SK-N-SH (cell line): ENCODE results near the gene SLC22A17. TPM values are rescaled to one million over a fixed set of nuclear protein-coding genes. Genes with fewer than 3 reads are reported as not detected.

Source experiments
- CTCF ChIA-PET: fragments of 300-600, 350-600 bp; formaldehyde crosslinking; extraction: SDS; loops from one replicate; lab custom pipeline; 2021; lab: Yijun Ruan, JAX
- POLR2A ChIA-PET: fragments of 350-600 bp; sonication (Branson Sonifier 250); formaldehyde crosslinking; extraction: SDS; loops from one replicate; lab custom pipeline; 2020; ENCODE audit warnings: antibody characterized with exemption, inconsistent platforms; lab: Yijun Ruan, JAX
- DNase-seq: peaks from one replicate; pipeline ENCODE4 v3.0.0; 2012
- H2AFZ ChIP-seq: fragments of 200-600 bp; sonication (generic); 2 replicates; pipeline ENCODE4 v1.8.1; 2016; ENCODE audit warnings: antibody characterized with exemption, mild to moderate bottlenecking, low read depth
- H3F3A ChIP-seq: fragments of 200-600 bp; sonication (generic); replicated peaks from 2 replicates; pipeline ENCODE3; 2016; ENCODE audit warnings: antibody characterized with exemption, mild to moderate bottlenecking; ENCODE audit not compliant: insufficient read depth
- H3K27ac ChIP-seq, 2 experiments: fragments of 200-500 bp in 1 of 2; fragments of 200-600 bp in 1 of 2; sonication (Bioruptor generic) in 1 of 2; sonication (generic), shearing (Covaris generic) in 1 of 2; 2 replicates each; pipeline versions ENCODE4 v1.5.1 to v1.6.1; 2014 to 2016; ENCODE audit warnings: low read depth in 2 of 2, inconsistent platforms in 1 of 2, low read length in 1 of 2, mild to moderate bottlenecking in 1 of 2, mixed read lengths in 1 of 2
- H3K27me3 ChIP-seq: fragments of 200-600 bp; sonication (generic), shearing (Covaris generic); 2 replicates; pipeline ENCODE4 v1.6.1; 2016; ENCODE audit warnings: mixed run types; ENCODE audit not compliant: insufficient read depth
- H3K36me3 ChIP-seq, 2 experiments: fragments of 200-500 bp in 1 of 2; fragments of 200-600 bp in 1 of 2; sonication (Bioruptor generic) in 1 of 2; sonication (generic) in 1 of 2; replicated peaks in 1 of 2; 2 replicates each; pipeline versions ENCODE3 to v1.5.1; 2014 to 2016; ENCODE audit warnings: low read length in 1 of 2, mild to moderate bottlenecking in 1 of 2; ENCODE audit not compliant: insufficient read depth in 2 of 2, control insufficient read depth in 1 of 2
- H3K4me1 ChIP-seq, 2 experiments: fragments of 200-500 bp in 1 of 2; fragments of 200-600 bp in 1 of 2; sonication (Bioruptor generic) in 1 of 2; sonication (generic), shearing (Covaris generic) in 1 of 2; 2 replicates each; pipeline versions ENCODE4 v1.5.1 to v1.6.1; 2014 to 2016; ENCODE audit warnings: low read depth in 1 of 2, low read length in 1 of 2, mixed run types in 1 of 2; ENCODE audit not compliant: insufficient read depth in 2 of 2, control insufficient read depth in 1 of 2
- H3K4me2 ChIP-seq: fragments of 200-600 bp; sonication (generic), shearing (Covaris generic); 2 replicates; pipeline ENCODE4 v1.6.1; 2017; ENCODE audit warnings: mixed run types
- H3K4me3 ChIP-seq, 2 experiments: fragments of 200-500 bp in 1 of 2; fragments of 200-600 bp in 1 of 2; sonication (Bioruptor generic) in 1 of 2; sonication (generic), shearing (Covaris generic) in 1 of 2; 2 replicates each; pipeline versions ENCODE4 v1.5.1 to v1.8.1; 2014 to 2016; ENCODE audit warnings: low read depth in 2 of 2, inconsistent platforms in 1 of 2, low read length in 1 of 2, mild to moderate bottlenecking in 1 of 2, mixed read lengths in 1 of 2, moderate library complexity in 1 of 2
- H3K79me2 ChIP-seq: fragments of 200-600 bp; sonication (generic); 2 replicates; pipeline ENCODE4 v1.8.1; 2017; ENCODE audit warnings: mild to moderate bottlenecking; ENCODE audit not compliant: insufficient read depth
- H3K9ac ChIP-seq: fragments of 200-600 bp; sonication (generic); 2 replicates; pipeline ENCODE4 v1.6.1; 2017; ENCODE audit warnings: mixed run types
- H3K9me2 ChIP-seq: fragments of 200-600 bp; sonication (generic); 2 replicates; pipeline ENCODE4 v1.6.1; 2017; ENCODE audit warnings: mixed run types
- H3K9me3 ChIP-seq: fragments of 200-600 bp; sonication (generic); 2 replicates; pipeline ENCODE4 v1.6.1; 2017; ENCODE audit warnings: mixed run types, mild to moderate bottlenecking, moderate library complexity
- H4K20me1 ChIP-seq: fragments of 200-600 bp; sonication (generic); 2 replicates; pipeline ENCODE4 v1.6.1; 2017; ENCODE audit warnings: mild to moderate bottlenecking, mixed run types; ENCODE audit not compliant: insufficient read depth
- ELF1 ChIP-seq: IDR thresholded peaks from 2 replicates; pipeline ENCODE4 v1.4.0; 2012
- EP300 ChIP-seq, 2 experiments: IDR thresholded peaks; 2 replicates each; pipeline versions ENCODE4 v1.4.0 to v1.6.1; 2012; ENCODE audit warnings: borderline replicate concordance in 1 of 2, low read depth in 1 of 2, low read length in 1 of 2
- EZH2phosphoT487 ChIP-seq: fragments of 200-600 bp; sonication (generic); IDR thresholded peaks from 2 replicates; pipeline ENCODE4 v1.6.1; 2017; ENCODE audit warnings: low read depth, mixed run types, mild to moderate bottlenecking, antibody characterized with exemption, moderate library complexity, borderline replicate concordance
- FOSL2 ChIP-seq: IDR thresholded peaks from 2 replicates; pipeline ENCODE4 v1.4.0; 2012; ENCODE audit warnings: low read depth, mild to moderate bottlenecking, moderate library complexity, borderline replicate concordance
- GATA2 ChIP-seq: sonication (generic); formaldehyde crosslinking; IDR thresholded peaks from 2 replicates; pipeline ENCODE4 v1.5.0; 2020; ENCODE audit warnings: mild to moderate bottlenecking, missing genetic modification reagents
- JUND ChIP-seq: IDR thresholded peaks from 2 replicates; pipeline ENCODE4 v1.4.0; 2012
- MXI1 ChIP-seq: IDR thresholded peaks from 2 replicates; pipeline ENCODE4 v1.6.1; 2012; ENCODE audit warnings: mild to moderate bottlenecking, low read depth, low read length, improper control_type of control experiment
- NRF1 ChIP-seq: IDR thresholded peaks from 2 replicates; pipeline ENCODE4 v1.6.1; 2012; ENCODE audit warnings: low read depth, mild to moderate bottlenecking, low read length
- RFX5 ChIP-seq: IDR thresholded peaks from 2 replicates; pipeline ENCODE4 v1.6.1; 2012; ENCODE audit warnings: mild to moderate bottlenecking, improper control_type of control experiment, low read length
- TAF1 ChIP-seq: IDR thresholded peaks from 2 replicates; pipeline ENCODE4 v1.6.1; 2012; ENCODE audit warnings: low read depth, mild to moderate bottlenecking, low read length, moderate library complexity, borderline replicate concordance
- YY1 ChIP-seq: IDR thresholded peaks from 2 replicates; pipeline ENCODE4 v1.4.0; 2012; ENCODE audit warnings: low read depth, mild to moderate bottlenecking
- WGBS: methylation state at CpG from one replicate; pipeline ENCODE4 v1.1.6; 2017; ENCODE audit warnings: low lambda C conversion rate; 5-methylcytosine and 5-hydroxymethylcytosine counted together
- polyA plus RNA-seq, 3 experiments: library from polyadenylated mRNA; depleted of rRNA; stranded (reverse); fragments of >200 nt; gene quantifications; 2 replicates each; pipeline ENCODE4 v1.2.3, GENCODE V29; 2012
- TF ChIP-seq, protein P1 (sequence below): fragments of 150-350 bp; IDR thresholded peaks from 2 replicates; pipeline ENCODE4 v1.6.1; 2017; ENCODE audit warnings: antibody characterized with exemption, low read length, low read depth, borderline replicate concordance
- TF ChIP-seq, protein P2 (sequence below): IDR thresholded peaks from 2 replicates; pipeline ENCODE4 v1.4.0; 2012; ENCODE audit warnings: low read depth

SLC22A17 gene
- polyA plus RNA-seq, 1 of the 3 experiments (the other 2 are of a cell fraction) = 27.2 TPM

DNA sequence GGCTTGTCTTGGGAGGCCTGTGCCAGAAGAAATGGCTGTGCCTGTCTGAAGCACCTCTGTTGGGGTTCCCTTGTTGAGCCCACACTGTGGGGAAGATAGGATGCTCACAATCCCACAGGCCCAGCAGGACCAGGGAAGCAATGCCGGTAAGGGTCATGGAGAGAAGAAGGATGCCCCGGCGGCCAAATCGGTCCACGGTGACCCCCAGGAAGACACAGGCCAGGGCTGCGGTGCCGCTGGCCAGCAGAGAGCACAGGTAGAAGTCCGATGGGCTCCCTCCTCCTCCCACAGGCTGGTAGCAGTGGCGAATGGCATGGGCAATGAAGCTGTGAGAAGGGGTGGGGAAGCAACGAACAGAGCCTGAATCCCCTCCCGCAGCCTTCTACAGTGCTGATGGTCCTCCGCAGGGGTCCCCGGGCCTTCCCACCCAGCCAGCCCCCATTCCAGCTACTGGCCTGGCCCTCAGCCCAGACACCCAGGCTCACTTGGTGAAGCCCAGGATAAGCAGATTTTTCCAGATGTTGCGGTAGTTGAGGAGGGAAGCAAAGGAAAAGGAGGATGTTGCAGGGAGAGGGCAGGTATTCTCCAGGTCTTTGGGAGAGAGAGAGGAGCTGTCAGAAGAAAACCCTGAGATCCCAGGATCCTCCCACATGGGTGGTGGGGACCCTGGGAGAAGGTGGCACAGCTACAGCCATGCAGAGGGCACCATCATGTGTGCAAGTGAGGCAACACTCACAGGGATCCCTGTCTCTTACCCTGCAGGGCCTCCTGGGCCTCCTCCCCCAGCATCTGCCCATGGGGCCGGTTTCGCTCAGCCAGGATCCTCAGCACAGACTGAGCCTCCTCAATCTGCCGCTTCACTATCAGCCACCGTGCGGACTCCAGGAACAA, 5.0 kb downstream of the SLC22A17 start:
- CTCF ChIA-PET = interaction anchor here (1.1 to 3.5 kb wide), 5 partner anchors 10 to 241 kb away, joined by 4 to 16 read pairs (median 5); no protein-coding TSS in a partner anchor
- no peaks in the 10 kb centered on the region for H3K27me3 ChIP-seq
- H3K9me2 ChIP-seq = no peaks in the 10 kb centered on the region
- peaks cover 0 to 2% of the 10 kb centered on the region in 2 experiments for H3K36me3 ChIP-seq
- H3K27ac ChIP-seq = no peak overlapping the region; a peak in 1 of 4 replicates
- H3K4me1 ChIP-seq = peaks cover 0 to 8% of the 10 kb centered on the region in 2 experiments; a peak in 1 of 4 replicates
- TF ChIP-seq GATA2 (no peak), YY1 (no peak), JUND (no peak), EP300 (IDR thresholded peaks at IDR 0.05; ENCODE audit: borderline replicate concordance in 1 of 2, low read depth in 1 of 2, low read length in 1 of 2) (no peak), ELF1 (no peak), EZH2phosphoT487 (no peak), NRF1 (no peak), RFX5 (no peak), MXI1 (no peak)
- TF ChIP-seq, protein P1, sequence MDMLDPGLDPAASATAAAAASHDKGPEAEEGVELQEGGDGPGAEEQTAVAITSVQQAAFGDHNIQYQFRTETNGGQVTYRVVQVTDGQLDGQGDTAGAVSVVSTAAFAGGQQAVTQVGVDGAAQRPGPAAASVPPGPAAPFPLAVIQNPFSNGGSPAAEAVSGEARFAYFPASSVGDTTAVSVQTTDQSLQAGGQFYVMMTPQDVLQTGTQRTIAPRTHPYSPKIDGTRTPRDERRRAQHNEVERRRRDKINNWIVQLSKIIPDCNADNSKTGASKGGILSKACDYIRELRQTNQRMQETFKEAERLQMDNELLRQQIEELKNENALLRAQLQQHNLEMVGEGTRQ = no peak
- no peaks in the 10 kb centered on the region for H3K79me2 ChIP-seq
- POLR2A ChIA-PET = interaction anchor here (2.0 to 2.7 kb wide), 2 partner anchors 18 to 21 kb away, joined by 7 to 8 read pairs; no protein-coding TSS in a partner anchor
- H3F3A ChIP-seq = no peaks in the 10 kb centered on the region
- no peak overlapping the region for H3K4me3 ChIP-seq
- no peak overlapping the region for H3K9ac ChIP-seq
- no peak for DNase-seq
- no peak overlapping the region for H2AFZ ChIP-seq
- WGBS = 99% methylated on average over 12 of the region's 19 CpGs
- no peaks in the 10 kb centered on the region for H3K9me3 ChIP-seq
- H4K20me1 ChIP-seq = no peaks in the 10 kb centered on the region
- H3K4me2 ChIP-seq = no peak overlapping the region

DNA sequence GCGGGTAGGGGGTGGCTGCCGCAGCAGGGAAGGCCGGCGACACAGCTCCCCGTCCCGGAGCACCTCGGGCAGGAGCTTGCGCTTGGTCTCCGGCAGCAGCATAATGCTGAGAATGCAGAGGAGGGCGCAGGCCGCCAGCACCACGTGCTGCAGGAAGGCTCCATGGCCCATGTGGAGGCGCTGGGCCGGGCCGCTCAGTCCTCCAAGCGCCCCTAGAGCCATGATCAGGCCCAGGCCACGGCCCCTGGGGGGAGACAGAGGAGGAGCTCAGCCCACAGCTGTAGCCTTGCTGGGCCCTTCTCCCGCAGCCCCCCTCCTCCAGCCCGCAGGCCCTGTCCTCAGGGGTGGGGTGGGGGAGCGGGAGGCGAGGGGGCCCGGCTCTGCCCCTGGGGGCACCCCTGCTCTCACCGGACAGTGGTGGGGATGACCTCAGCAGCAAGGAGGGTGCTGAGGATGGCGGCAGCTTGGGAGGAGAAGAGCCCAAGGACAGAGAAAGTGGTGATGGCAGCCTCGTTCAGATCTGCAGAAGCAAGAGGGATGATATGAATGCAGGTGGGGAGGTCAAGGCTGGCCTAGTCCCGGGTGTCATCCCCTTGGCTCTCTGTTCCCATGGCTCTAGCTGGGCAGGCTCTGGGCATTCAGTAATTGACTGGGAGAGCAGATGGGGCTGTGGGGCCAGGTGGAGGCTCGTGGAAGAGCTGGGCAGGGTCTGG, 5.8 kb downstream of the SLC22A17 start:
- Histone ChIP-seq H3K36me3 (peaks cover 0 to 2% of the 10 kb centered on the region in 2 experiments), H3K9ac (no peak overlapping the region), H3K9me2 (no peaks in the 10 kb centered on the region), H2AFZ (no peak overlapping the region), H3K9me3 (no peaks in the 10 kb centered on the region), H3K4me2 (no peak overlapping the region), H3K79me2 (no peaks in the 10 kb centered on the region), H3K4me3 (no peak overlapping the region), H3F3A (no peaks in the 10 kb centered on the region), H3K27ac (no peak overlapping the region; a peak in 1 of 4 replicates), H3K27me3 (no peaks in the 10 kb centered on the region), H4K20me1 (no peaks in the 10 kb centered on the region), H3K4me1 (peaks cover 0 to 8% of the 10 kb centered on the region in 2 experiments; a peak in 1 of 4 replicates)
- DNase-seq = no peak
- CTCF ChIA-PET = interaction anchor here (0.9 to 3.5 kb wide), 9 partner anchors 9 to 242 kb away, joined by 3 to 19 read pairs (median 7); partner anchors contain the start of gene PABPN1
- POLR2A ChIA-PET = interaction anchor here (1.5 to 2.7 kb wide), 3 partner anchors 19 to 24 kb away, joined by 3 to 8 read pairs (median 7); no protein-coding TSS in a partner anchor
- 95% methylated on average over 6 of the region's 27 CpGs for WGBS
- no peak for TF ChIP-seq JUND
- no peak for TF ChIP-seq TAF1
- no peak for TF ChIP-seq FOSL2
- TF ChIP-seq, protein P2, sequence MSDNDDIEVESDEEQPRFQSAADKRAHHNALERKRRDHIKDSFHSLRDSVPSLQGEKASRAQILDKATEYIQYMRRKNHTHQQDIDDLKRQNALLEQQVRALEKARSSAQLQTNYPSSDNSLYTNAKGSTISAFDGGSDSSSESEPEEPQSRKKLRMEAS = no peak
- TF ChIP-seq EP300 (IDR thresholded peaks at IDR 0.05; ENCODE audit: borderline replicate concordance in 1 of 2, low read depth in 1 of 2, low read length in 1 of 2) = no peak
